ENCODE results near the gene RPTOR. TPM values are rescaled to one million over a fixed set of nuclear protein-coding genes. Genes with fewer than 3 reads are reported as not detected.

The RPTOR gene
- total and polyA plus RNA-seq, 10 of the 15 experiments (the other 5 are each of a cell fraction or from before 2014, with no cell fraction given) = 0.18 to 32.1 (median 7.8) TPM

DNA sequence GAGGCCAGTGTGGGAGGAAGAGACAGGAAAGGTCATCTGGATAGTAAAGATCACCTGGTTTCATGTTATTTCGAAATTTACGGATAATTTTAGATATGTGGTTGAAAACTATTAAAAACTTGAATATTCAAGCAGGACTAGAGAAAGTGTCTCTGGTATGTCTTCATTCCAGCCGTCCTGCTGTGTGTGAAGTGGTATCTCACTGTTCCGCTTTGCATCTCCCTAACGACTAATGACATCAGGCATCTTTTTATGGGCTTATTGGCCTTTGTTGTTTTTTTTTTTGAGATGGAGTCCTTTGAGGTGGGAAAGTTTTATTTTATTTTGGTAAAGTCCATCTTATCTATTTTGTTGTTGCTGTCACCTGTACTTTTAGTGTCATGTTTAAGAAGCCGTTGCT lies 232.6 kb downstream of the RPTOR start:
- ChIA-PET POLR2A (interaction anchor here (1.1 kb wide), 1 partner anchor 13 kb away, joined by 3 read pairs; no protein-coding TSS in a partner anchor), CTCF (no interaction called here), SMC1A (ENCODE audit: uncharacterized antibody, unreplicated experiment) (no interaction called here), RAD21 (ENCODE audit: unreplicated experiment) (no interaction called here)
- Histone ChIP-seq H3K36me3 (ENCODE audit: control insufficient read depth in 2 of 2, insufficient read depth in 2 of 2, low read length in 1 of 2) (peaks cover 0 to 6% of the 10 kb centered on the region in 2 experiments; a peak in 3 of 4 replicates), H3K79me2 (ENCODE audit: control insufficient read depth, insufficient read depth, low read length) (peaks cover 4% of the 10 kb centered on the region), H4K20me1 (ENCODE audit: control insufficient read depth, insufficient read depth) (no peaks in the 10 kb centered on the region), H3K4me3 (no peak overlapping the region), H3K9ac (ENCODE audit: control insufficient read depth, insufficient read depth, low read length) (no peak overlapping the region), H3K27ac (ENCODE audit: control insufficient read depth, insufficient read depth) (no peak overlapping the region), H3K27me3 (replicated peaks in 1 of 2; ENCODE audit: control insufficient read depth in 2 of 2, insufficient read depth in 2 of 2, low read length in 1 of 2) (no peaks in the 10 kb centered on the region), H3K9me3 (replicated peaks; ENCODE audit: control insufficient read depth, insufficient read depth, low read length) (no peaks in the 10 kb centered on the region; the same call in 2 of the 3 replicates), H3K4me1 (ENCODE audit: control insufficient read depth, insufficient read depth, low read length) (peaks cover 49% of the 10 kb centered on the region), H3K4me2 (ENCODE audit: control insufficient read depth, insufficient read depth) (no peak overlapping the region), H2AFZ (ENCODE audit: control insufficient read depth, low read depth, low read length) (no peak overlapping the region)
- WGBS (ENCODE audit: insufficient coverage, insufficient replicate concordance, low lambda C conversion rate, missing lambda C conversion rate) = 97% methylated on average over 6 of the region's 6 CpGs
- intact Hi-C loops (cut with micrococcal nuclease; ENCODE audit: unreplicated experiment) (no loop called here), in situ Hi-C loops (cut with MboI) (no loop called here)
- no TSS peak for BruUV-seq (replicated peaks)
- FAIRE-seq (no peak), DNase-seq (ENCODE audit: low read depth, low spot score) (no peak), ATAC-seq (no peak)
- TF ChIP-seq, protein P1, sequence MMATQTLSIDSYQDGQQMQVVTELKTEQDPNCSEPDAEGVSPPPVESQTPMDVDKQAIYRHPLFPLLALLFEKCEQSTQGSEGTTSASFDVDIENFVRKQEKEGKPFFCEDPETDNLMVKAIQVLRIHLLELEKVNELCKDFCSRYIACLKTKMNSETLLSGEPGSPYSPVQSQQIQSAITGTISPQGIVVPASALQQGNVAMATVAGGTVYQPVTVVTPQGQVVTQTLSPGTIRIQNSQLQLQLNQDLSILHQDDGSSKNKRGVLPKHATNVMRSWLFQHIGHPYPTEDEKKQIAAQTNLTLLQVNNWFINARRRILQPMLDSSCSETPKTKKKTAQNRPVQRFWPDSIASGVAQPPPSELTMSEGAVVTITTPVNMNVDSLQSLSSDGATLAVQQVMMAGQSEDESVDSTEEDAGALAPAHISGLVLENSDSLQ (IDR thresholded peaks at IDR 0.05) = no peak
- TF ChIP-seq SRF (IDR thresholded peaks at IDR 0.05; ENCODE audit: low read depth in 2 of 2, low read length in 2 of 2) (no peak), POU2F2 (IDR thresholded peaks at IDR 0.05; ENCODE audit: borderline replicate concordance, low read depth, low read length) (no peak), HDAC6 (IDR thresholded peaks at IDR 0.05; ENCODE audit: unreplicated experiment) (no peak)

DNA sequence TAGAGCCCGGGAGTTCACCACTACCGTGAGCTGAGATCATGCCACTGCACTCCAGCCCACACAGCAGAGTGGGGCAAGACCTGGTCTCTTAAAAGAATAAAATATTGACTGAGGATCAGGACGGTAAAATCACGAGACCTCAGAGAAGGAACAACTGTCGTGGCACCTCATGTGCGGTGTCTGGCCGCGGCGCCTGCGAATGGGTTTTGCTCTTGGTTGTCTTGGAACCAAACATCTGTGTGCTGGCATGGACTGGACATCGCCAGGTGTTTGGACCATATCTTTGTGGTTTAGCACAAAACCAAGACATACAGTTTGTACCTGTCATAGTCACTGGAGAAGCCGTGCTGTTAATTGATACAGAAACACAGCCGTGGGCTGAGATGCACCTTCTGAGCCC lies 234.1 kb downstream of the RPTOR start:
- FAIRE-seq = no peak
- H3K79me2 ChIP-seq (ENCODE audit: control insufficient read depth, insufficient read depth, low read length) = peaks cover 5% of the 10 kb centered on the region
- no peak overlapping the region for H3K4me3 ChIP-seq
- no peak overlapping the region for H2AFZ ChIP-seq (ENCODE audit: control insufficient read depth, low read depth, low read length)
- H3K27ac ChIP-seq (ENCODE audit: control insufficient read depth, insufficient read depth) = no peak overlapping the region
- peaks cover 49% of the 10 kb centered on the region for H3K4me1 ChIP-seq (ENCODE audit: control insufficient read depth, insufficient read depth, low read length)
- ChIA-PET RAD21 (ENCODE audit: unreplicated experiment) (no interaction called here), SMC1A (ENCODE audit: uncharacterized antibody, unreplicated experiment) (interaction anchor here (1.2 kb wide), 1 partner anchor 11 kb away, joined by 3 read pairs; no protein-coding TSS in a partner anchor), CTCF (no interaction called here), POLR2A (interaction anchor here (1.1 kb wide), 1 partner anchor 12 kb away, joined by 3 read pairs; no protein-coding TSS in a partner anchor)
- no peaks in the 10 kb centered on the region; the same call in 2 of the 3 replicates for H3K9me3 ChIP-seq (replicated peaks; ENCODE audit: control insufficient read depth, insufficient read depth, low read length)
- no peak overlapping the region for H3K4me2 ChIP-seq (ENCODE audit: control insufficient read depth, insufficient read depth)
- no TSS peak for BruUV-seq (replicated peaks)
- no peak for DNase-seq (ENCODE audit: low read depth, low spot score)
- 96% methylated on average over 13 of the region's 13 CpGs for WGBS (ENCODE audit: insufficient coverage, insufficient replicate concordance, low lambda C conversion rate, missing lambda C conversion rate)
- H3K36me3 ChIP-seq (ENCODE audit: control insufficient read depth in 2 of 2, insufficient read depth in 2 of 2, low read length in 1 of 2) = peaks cover 0 to 6% of the 10 kb centered on the region in 2 experiments; a peak in 3 of 4 replicates
- no peaks in the 10 kb centered on the region for H4K20me1 ChIP-seq (ENCODE audit: control insufficient read depth, insufficient read depth)
- in situ Hi-C loops (cut with MboI) (no loop called here), intact Hi-C loops (cut with micrococcal nuclease; ENCODE audit: unreplicated experiment) (no loop called here)
- no peak for ATAC-seq
- no peaks in the 10 kb centered on the region for H3K27me3 ChIP-seq (replicated peaks in 1 of 2; ENCODE audit: control insufficient read depth in 2 of 2, insufficient read depth in 2 of 2, low read length in 1 of 2)
- H3K9ac ChIP-seq (ENCODE audit: control insufficient read depth, insufficient read depth, low read length) = no peak overlapping the region
- no peak for TF ChIP-seq SUPT20H (IDR thresholded peaks at IDR 0.05; ENCODE audit: borderline replicate concordance, control insufficient read depth, low read depth, low read length)
- TF ChIP-seq, protein P2, sequence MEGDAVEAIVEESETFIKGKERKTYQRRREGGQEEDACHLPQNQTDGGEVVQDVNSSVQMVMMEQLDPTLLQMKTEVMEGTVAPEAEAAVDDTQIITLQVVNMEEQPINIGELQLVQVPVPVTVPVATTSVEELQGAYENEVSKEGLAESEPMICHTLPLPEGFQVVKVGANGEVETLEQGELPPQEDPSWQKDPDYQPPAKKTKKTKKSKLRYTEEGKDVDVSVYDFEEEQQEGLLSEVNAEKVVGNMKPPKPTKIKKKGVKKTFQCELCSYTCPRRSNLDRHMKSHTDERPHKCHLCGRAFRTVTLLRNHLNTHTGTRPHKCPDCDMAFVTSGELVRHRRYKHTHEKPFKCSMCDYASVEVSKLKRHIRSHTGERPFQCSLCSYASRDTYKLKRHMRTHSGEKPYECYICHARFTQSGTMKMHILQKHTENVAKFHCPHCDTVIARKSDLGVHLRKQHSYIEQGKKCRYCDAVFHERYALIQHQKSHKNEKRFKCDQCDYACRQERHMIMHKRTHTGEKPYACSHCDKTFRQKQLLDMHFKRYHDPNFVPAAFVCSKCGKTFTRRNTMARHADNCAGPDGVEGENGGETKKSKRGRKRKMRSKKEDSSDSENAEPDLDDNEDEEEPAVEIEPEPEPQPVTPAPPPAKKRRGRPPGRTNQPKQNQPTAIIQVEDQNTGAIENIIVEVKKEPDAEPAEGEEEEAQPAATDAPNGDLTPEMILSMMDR (IDR thresholded peaks at IDR 0.05 in 2 of 3, conservative IDR thresholded peaks at IDR 0.05 in 1 of 3; ENCODE audit: control insufficient read depth in 2 of 3, extremely low read depth in 1 of 3, insufficient read depth in 1 of 3, low read depth in 3 of 3, low read length in 3 of 3) = no peak
- no peak for TF ChIP-seq BRCA1 (IDR thresholded peaks at IDR 0.05; ENCODE audit: low read depth, low read length)
- no peak for TF ChIP-seq NR2C2 (IDR thresholded peaks at IDR 0.05; ENCODE audit: borderline replicate concordance, control insufficient read depth, insufficient read length, low read depth)
- TF ChIP-seq, protein P3, sequence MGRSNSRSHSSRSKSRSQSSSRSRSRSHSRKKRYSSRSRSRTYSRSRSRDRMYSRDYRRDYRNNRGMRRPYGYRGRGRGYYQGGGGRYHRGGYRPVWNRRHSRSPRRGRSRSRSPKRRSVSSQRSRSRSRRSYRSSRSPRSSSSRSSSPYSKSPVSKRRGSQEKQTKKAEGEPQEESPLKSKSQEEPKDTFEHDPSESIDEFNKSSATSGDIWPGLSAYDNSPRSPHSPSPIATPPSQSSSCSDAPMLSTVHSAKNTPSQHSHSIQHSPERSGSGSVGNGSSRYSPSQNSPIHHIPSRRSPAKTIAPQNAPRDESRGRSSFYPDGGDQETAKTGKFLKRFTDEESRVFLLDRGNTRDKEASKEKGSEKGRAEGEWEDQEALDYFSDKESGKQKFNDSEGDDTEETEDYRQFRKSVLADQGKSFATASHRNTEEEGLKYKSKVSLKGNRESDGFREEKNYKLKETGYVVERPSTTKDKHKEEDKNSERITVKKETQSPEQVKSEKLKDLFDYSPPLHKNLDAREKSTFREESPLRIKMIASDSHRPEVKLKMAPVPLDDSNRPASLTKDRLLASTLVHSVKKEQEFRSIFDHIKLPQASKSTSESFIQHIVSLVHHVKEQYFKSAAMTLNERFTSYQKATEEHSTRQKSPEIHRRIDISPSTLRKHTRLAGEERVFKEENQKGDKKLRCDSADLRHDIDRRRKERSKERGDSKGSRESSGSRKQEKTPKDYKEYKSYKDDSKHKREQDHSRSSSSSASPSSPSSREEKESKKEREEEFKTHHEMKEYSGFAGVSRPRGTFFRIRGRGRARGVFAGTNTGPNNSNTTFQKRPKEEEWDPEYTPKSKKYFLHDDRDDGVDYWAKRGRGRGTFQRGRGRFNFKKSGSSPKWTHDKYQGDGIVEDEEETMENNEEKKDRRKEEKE (IDR thresholded peaks at IDR 0.05) = no peak
- no peak for TF ChIP-seq LARP7 (IDR thresholded peaks at IDR 0.05)
- no peak for TF ChIP-seq FOXM1 (IDR thresholded peaks at IDR 0.05; ENCODE audit: low read depth, low read length)
- TF ChIP-seq PML (IDR thresholded peaks at IDR 0.05; ENCODE audit: low read length) = no peak
